Panc1 (cell line): ENCODE data around the gene GPLD1.

Experiments used
- POLR2AphosphoS5 ChIP-seq: IDR thresholded peaks from 2 replicates; pipeline ENCODE4 v1.6.1; 2012; ENCODE audit warnings: mild to moderate bottlenecking, low read depth, low read length, moderate library complexity
- SIN3A ChIP-seq: IDR thresholded peaks from 2 replicates; pipeline ENCODE4 v1.6.1; 2012; ENCODE audit warnings: low read depth, mild to moderate bottlenecking, low read length, moderate library complexity, borderline replicate concordance; ENCODE audit not compliant: insufficient read depth
- TCF7L2 ChIP-seq: IDR thresholded peaks from 2 replicates; pipeline ENCODE4 v1.6.1; 2011; ENCODE audit warnings: mild to moderate bottlenecking, low read depth, low read length, inconsistent platforms
- TF ChIP-seq, protein P1 (sequence below): fragments of 450-650 bp; IDR thresholded peaks from 2 replicates; pipeline ENCODE4 v1.5.1; 2017; ENCODE audit warnings: mild to moderate bottlenecking
- TF ChIP-seq, protein P2 (sequence below), 2 experiments: IDR thresholded peaks; 2 replicates each; pipeline ENCODE4 v1.6.1; 2011 to 2012; ENCODE audit warnings: low read depth in 2 of 2, control low read depth in 1 of 2, low read length in 1 of 2, mild to moderate bottlenecking in 1 of 2, moderate library complexity in 1 of 2; ENCODE audit not compliant: insufficient read depth in 1 of 2

DNA sequence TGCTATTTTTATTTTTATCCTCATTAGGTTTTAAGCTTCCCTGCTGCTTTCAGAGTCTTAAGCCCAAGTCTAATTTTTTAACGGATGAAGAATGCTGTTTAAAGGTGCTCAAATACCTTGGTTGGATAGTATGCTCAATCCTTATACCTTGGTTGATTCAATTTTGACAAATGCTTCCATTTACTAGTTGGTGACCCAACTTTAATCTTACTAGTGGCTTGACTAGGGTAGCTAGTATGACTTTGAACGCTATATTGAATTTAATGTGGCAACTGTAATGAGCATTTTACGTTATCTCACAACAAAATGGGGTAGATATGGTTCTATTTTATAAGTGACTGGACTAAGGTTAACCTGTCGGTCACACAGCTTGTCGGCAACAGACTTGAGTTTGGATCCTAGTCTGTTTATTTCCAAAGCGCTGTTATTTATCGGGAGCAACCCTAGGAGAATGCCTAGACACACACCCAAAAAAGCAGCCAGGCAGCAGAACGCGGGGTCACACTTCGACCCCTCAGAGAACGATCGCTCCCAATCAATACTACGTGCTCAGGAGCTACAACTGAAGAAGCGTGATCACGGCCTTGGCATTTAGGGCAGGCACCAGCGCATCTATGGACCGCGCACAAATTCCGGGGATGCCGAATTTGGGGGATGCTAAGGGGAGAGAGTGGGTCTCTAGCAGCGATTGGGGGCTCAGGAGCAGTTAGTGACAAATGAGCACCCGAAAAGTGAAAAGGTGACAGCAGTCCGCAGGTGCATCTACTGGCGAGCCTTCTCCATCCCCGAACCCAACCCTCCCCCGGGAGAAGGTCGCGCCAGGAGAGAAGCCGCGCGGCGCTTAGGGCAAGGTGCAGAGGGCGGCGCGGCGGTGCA, 4.8 kb upstream of the GPLD1 start:
- TF ChIP-seq, protein P1, sequence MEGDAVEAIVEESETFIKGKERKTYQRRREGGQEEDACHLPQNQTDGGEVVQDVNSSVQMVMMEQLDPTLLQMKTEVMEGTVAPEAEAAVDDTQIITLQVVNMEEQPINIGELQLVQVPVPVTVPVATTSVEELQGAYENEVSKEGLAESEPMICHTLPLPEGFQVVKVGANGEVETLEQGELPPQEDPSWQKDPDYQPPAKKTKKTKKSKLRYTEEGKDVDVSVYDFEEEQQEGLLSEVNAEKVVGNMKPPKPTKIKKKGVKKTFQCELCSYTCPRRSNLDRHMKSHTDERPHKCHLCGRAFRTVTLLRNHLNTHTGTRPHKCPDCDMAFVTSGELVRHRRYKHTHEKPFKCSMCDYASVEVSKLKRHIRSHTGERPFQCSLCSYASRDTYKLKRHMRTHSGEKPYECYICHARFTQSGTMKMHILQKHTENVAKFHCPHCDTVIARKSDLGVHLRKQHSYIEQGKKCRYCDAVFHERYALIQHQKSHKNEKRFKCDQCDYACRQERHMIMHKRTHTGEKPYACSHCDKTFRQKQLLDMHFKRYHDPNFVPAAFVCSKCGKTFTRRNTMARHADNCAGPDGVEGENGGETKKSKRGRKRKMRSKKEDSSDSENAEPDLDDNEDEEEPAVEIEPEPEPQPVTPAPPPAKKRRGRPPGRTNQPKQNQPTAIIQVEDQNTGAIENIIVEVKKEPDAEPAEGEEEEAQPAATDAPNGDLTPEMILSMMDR, result no peak
- TF ChIP-seq SIN3A (no peak), POLR2AphosphoS5 (no peak), TCF7L2 (no peak)
- TF ChIP-seq, protein P2, sequence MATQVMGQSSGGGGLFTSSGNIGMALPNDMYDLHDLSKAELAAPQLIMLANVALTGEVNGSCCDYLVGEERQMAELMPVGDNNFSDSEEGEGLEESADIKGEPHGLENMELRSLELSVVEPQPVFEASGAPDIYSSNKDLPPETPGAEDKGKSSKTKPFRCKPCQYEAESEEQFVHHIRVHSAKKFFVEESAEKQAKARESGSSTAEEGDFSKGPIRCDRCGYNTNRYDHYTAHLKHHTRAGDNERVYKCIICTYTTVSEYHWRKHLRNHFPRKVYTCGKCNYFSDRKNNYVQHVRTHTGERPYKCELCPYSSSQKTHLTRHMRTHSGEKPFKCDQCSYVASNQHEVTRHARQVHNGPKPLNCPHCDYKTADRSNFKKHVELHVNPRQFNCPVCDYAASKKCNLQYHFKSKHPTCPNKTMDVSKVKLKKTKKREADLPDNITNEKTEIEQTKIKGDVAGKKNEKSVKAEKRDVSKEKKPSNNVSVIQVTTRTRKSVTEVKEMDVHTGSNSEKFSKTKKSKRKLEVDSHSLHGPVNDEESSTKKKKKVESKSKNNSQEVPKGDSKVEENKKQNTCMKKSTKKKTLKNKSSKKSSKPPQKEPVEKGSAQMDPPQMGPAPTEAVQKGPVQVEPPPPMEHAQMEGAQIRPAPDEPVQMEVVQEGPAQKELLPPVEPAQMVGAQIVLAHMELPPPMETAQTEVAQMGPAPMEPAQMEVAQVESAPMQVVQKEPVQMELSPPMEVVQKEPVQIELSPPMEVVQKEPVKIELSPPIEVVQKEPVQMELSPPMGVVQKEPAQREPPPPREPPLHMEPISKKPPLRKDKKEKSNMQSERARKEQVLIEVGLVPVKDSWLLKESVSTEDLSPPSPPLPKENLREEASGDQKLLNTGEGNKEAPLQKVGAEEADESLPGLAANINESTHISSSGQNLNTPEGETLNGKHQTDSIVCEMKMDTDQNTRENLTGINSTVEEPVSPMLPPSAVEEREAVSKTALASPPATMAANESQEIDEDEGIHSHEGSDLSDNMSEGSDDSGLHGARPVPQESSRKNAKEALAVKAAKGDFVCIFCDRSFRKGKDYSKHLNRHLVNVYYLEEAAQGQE (IDR thresholded peaks at IDR 0.05; ENCODE audit: insufficient read depth in 1 of 2, low read depth in 2 of 2, low read length in 1 of 2), result no peak
